HG02970 (cell line): Measurements from ENCODE around the gene FLNB.

Experiments
- ATAC-seq: cut with Tn5 transposase; IDR thresholded peaks from one replicate; pipeline ENCODE4 v1.9.1; 2021; ENCODE audit warnings: mild to moderate bottlenecking, moderate library complexity, moderate number of reproducible peaks; ENCODE audit not compliant: unreplicated experiment, low FRiP score

FLNB gene

DNA sequence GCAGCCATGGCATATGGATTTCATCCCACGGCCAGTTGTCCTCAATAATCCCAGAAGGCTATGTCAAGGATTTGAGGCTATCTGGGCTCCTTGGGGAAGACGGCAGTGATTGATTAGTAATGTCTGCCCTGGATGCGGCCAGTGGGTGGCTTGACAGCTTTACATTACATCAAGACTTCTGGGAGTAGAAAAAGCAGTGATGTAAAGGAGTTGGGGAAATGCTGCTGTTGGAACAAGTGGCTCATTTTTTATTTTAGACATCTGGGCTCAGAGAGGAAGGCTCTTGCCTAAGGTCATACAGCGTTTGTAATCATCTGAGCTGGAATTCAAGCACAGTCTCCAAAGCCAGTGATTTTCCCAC is 94.1 kb downstream of the FLNB start:
- ATAC-seq: no peak

DNA sequence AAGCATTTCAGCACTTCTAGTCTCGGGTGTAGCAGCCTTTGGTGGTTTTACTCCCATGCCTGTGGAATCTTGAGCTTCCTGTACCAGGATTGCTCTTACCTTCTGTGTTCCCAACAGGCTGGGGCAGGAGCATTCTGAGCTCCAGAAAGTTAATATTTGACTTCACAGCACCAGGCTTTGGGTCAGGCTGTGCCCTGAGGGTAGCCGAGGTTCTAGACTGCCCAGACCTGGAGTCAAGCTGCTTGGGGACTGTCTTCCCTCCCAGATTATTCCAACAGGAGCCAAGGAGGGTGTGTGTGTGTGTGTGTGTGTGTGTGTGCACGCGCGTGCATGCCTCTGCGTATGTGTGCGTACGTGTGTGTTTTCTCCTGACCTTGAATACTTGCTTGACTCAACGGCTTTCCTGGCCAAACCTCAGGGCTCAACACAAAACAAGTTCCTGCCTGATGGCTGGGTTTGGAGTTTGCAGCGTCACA is 94.8 kb downstream of the FLNB start:
- ATAC-seq: no peak

DNA sequence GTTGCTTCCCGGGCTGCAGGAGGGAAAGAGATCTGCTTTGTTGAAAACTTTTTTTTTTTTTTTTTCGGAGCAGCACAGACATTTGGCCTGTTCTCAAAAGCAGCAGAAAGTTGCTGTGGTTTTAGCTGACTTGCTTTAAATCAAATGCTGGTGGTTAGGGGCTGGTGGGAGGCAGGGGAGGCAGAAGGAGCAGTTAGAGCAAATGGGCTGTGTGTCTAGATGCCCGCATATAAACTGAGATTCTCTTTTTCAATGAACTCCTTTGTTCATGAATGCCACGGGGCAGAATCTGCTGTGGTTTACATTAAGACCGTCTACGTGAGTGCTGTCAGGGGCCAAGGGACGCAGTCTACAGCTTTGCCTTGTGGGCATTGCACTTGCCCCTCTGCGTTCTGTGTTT is 95.9 kb downstream of the FLNB start:
- no peak for ATAC-seq

DNA sequence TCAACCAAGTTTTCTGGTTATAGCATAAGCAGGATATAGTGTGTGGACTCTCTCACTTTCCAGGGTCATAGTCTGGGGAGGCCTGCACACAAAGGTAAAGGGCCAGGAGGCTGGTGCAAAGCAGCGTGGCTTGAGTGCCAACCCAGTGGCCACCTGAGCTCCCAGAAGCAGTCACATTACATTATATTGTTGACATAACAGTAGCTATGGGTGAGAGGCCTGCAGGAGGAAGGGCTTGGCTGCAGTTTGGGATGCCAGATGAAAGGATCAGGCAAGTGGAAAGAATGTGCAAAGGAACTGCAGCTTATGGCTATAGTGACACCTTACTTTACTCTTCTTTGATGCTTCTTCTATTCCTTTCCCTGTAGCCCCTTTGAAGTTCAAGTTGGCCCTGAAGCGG is 96.5 kb downstream of the FLNB start:
- no peak for ATAC-seq

DNA sequence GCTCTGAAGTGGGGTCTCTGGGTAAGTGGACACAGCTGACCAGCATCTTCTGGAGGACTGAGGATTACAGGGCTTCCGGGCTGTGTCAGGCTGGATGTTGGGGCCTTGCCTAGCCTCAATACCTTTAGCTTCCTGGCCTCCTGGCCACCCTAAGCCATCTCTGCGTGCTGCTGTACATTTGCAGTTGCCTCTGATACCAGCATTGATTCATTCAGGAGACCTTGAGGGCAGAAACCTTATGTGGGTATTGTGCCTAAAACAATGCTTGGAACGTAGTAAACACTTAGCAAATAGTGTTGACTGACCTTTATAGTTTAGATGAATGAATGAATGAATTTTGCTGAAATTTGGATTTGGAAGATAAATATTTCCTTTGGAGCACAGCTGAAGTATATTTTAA is 97.0 kb downstream of the FLNB start:
- no peak for ATAC-seq

DNA sequence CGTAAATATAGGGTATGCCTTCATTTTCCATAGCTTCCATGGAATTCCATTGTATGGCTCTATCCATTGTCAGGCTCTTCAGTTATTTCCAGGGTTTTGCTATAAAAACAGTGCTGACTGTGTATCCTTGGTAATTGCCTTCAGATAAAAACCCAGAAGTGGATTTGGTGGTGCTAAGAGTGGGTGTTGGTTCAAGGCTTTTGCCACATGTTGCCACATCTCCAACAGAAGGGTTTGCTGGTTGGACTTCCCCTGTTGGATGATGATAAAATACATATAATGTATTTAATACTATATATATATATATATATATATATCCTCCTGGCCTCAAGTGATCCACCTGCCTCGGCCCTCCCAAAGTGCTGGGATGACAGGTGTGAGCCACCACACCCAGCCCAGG is 97.8 kb downstream of the FLNB start:
- no peak for ATAC-seq

DNA sequence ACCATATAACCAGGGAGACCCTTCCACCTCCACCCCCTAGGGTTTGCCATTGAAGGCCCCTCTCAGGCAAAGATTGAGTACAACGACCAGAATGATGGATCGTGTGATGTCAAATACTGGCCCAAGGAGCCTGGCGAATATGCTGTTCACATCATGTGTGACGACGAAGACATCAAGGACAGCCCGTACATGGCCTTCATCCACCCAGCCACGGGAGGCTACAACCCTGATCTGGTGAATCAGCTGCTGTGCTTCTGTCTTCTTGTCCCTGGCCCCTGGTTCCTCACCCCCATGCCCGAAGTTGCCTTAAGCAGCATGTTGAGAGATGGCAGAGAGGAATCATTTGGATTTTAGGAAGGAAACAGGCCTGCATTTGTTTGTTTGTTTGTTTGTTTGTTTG is 98.4 kb downstream of the FLNB start:
- ATAC-seq: no peak

DNA sequence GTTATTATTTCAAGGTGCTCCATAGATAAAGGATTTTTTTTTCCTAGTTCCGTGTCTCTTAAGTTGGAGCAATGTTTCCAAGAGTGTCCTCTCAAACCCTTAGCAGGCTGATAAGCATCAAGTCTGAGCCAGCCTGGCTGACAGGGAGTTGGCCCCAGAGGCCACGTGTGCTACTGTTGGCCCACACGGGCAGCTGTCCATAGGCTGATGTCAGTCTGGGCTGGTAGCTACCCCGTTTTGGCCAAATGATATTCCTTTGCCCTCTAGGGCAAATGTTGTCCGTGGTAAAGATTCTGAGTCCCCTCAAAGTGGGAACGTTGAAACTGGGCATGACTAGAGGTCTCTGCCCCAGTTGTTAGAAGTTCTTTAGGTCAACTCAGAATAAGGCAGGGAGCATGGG is 99.4 kb downstream of the FLNB start:
- ATAC-seq: no peak

DNA sequence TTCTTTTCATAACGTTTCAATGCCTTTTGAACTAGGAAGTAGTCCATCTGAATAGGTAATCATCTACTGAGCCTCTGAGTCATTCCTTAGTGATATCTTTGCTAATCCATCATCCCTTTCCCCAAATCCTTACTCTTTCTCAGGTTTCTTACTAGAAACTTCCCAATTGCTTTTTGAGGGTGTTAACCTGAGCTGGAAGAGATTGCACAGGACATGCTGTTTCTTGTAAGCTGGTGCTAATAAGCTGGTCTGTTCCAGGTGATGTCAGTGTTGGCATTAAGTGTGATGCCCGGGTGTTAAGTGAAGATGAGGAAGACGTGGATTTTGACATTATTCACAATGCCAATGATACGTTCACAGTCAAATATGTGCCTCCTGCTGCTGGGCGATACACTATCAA is 101.5 kb downstream of the FLNB start:
- ATAC-seq: no peak

DNA sequence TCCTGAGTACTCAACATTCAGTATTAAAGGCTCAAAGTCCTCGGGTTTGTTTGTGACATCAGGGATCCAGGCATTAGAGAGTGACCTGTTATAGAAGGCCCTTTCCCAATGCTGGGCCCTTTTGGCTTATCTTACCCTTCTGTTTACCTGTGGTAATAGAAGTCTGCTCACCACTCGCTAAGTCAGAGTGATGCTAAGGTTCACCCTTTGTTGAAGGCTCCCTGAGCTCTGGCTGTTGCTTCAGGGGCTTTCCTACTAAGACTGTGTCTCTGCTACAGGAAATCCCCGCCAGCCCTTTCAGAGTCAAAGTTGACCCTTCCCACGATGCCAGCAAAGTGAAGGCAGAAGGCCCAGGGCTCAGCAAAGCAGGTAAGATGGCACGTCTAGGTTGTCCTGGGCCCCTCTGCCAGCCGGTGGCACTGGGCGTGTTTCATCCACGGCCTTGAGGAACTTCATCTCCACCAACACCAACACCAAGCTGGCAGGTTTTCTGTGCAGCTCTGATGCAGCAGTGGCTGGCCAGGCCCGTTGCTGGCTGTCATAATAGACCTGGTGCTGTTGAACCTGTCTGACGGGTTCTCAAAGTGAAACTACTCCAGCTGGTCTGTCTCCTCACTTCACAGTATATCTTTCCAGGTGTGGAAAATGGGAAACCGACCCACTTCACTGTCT is 103.4 kb downstream of the FLNB start:
- no peak for ATAC-seq

DNA sequence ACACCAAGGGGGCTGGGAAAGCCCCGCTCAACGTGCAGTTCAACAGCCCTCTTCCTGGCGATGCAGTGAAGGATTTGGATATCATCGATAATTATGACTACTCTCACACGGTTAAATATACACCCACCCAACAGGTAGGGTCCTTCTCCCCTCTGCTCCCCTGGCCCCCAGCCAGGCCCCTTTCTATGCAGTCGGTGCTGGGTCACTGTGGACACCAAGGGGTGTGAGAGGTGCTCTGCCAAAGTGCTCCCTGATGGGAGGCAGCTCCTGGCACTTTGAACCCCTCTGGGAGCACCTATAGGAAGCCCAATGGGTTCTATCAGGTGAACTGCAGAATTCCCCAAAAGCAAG is 103.9 kb downstream of the FLNB start:
- no peak for ATAC-seq

DNA sequence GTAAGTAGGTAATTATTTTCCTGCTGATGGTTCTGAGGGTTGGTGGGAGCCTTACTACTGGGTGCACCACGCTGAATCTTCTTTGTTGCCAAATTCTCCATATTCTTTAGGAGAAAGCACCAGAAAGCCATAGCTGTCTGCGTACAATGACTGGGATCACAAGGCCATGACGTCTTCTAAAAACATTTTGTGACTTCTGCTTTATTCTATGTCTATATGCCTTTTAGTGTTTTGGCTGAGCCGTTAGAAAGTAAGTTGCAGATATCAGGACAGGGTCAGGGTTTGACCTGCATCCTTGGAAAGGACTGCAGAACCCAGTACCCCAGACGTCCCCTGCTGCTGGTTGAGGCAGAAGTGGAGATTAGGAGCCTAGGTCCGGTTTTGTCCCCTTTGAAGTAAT is 107.0 kb downstream of the FLNB start:
- ATAC-seq: no peak

DNA sequence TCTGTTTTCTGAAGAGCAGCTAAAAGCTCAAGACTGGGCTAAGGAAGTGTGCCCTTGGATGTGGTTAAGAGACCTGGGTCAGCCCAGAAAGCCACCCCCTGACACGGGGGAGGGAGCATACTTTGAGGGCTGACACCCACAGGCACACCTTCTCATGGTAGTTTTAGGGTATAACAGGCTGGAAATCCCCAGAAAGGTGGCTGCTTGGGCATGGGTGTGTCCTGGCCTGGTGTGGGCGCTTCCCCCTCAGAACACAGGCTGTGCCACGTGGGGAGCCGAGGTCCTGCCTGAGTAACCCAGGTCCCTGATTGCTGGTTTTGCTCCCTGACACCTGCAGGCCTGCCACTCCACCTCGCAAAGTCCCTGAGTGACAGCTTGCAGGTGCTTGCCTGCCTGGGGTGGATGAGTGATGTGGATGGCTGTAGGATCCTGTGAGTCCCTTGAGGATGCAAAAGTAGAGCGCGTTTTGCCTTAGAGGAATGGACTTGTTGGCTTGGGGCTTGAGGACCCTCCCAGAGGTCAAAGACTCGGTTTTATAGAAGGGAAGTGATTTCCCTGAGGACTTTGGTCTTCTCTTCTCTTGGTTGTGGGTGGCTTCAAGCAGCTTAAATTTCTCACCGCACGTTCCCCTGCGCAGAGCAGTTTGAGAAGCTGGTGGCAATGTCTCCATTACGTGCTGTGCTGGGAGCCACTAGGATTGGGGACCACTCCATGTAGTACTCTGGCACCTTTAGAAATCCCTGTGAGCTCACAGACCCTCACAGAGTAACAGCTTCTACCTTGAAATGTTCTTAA is 108.1 kb downstream of the FLNB start:
- ATAC-seq: no peak

DNA sequence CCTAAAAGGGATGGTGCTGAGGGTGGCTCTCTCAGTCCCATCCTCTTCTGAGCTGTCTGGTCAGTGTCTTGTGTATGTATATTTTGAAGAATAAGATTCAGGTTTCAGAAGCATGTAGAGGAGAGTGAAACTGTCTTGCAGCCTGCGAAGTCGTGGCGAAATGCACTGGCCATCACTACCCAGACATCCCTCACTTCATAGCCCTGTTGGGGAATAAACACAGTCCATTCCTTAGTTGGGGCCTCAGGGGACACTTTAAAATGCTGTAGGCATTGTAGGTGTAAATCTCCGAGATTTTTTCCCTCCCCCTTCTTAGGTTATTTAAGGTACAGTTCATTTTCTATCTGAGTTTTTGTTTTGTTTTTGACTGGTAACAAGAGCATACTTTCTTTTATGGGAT is 108.8 kb downstream of the FLNB start:
- ATAC-seq: no peak

DNA sequence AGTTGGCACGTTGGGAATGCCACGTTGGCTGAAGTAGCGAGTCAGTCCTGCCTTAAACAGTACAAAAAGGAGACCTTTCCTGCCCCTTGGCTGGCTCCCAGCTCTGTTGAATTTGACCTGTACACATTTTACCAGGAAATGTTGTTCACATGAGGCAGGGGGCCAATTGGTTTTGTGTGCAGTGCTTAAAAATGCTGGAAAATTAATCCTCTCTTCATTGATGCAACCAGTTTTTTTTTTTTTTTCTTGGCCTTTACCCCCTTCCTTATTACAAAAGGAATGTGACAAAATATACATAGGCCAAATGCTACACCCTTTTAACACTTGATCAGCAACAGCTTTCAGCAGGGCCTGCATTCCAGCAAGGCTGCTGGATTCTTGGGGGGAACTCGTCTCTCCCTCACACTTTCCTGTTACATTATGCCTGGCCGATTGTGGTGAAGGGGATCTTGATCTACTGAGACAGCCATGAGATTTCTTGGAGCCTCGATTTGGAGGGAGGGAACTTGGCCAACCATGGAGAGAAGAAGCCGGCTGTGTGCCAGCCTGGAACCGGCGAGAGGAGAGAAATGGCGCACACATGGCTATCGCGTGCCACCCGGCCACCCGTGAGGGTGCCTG is 109.4 kb downstream of the FLNB start:
- ATAC-seq: no peak

DNA sequence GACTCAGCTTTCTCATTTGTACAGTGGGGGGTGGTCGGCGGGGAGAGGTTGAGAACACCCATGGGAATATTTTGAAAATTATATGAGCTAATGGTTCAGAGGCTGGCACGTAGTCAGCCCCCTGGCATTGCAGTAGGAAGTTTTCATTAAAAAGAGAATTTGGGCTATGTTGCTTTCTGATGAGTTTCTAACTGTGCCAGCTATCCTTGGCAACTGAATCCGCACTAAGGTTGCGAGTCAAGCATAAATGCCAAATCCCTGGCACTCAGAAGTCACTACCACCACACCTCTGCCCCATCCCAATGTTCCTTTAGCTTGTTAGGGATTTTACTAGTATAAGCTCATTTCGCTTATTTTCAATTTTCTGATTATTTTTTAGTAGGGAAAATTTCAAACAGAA is 111.0 kb downstream of the FLNB start:
- no peak for ATAC-seq

DNA sequence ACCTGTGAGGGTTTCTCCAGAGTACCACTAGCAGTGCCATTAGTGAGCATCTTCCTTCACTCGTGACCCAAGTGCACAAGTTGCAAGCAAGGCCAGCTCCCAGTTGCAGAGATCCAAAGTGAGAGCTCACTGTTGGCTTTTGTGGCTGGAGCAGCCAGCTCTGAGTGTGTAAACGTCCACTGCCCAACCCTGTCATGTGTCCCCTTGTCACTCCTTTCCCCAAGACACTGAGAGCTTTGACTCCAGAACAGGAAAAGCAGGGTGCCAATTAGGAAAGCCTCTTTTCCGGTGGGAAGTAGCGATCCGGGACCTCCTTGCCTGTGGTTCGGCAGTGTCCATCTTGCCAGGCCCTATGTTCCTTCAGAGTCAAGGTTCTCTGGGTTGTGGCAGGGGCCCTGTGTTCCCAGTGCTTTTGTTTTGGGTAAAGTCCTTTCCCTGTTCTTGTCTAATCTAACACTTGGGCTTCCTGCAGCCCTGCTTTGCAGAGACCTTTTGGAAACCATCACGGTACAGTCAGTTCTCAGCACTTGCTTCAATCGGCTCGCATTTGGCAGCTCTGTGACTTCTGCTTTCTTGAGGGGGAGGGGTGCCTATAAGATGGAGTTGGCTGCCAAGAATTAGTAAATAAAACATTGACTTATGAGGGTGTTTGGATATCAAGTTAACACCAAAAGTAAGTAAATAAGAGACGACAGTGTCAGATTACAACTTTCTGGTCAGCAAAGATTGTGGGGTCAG is 112.0 kb downstream of the FLNB start:
- no peak for ATAC-seq

DNA sequence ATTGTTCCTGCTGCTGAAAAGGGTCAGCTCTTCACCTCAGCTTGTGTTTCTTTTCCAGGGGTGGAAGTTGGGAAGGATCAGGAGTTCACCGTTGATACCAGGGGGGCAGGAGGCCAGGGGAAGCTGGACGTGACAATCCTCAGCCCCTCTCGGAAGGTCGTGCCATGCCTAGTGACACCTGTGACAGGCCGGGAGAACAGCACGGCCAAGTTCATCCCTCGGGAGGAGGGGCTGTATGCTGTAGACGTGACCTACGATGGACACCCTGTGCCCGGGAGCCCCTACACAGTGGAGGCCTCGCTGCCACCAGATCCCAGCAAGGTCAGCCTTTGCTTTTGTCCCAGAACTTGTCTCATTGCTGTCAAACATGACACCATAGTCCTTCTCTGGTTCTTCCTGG is 113.0 kb downstream of the FLNB start:
- no peak for ATAC-seq

DNA sequence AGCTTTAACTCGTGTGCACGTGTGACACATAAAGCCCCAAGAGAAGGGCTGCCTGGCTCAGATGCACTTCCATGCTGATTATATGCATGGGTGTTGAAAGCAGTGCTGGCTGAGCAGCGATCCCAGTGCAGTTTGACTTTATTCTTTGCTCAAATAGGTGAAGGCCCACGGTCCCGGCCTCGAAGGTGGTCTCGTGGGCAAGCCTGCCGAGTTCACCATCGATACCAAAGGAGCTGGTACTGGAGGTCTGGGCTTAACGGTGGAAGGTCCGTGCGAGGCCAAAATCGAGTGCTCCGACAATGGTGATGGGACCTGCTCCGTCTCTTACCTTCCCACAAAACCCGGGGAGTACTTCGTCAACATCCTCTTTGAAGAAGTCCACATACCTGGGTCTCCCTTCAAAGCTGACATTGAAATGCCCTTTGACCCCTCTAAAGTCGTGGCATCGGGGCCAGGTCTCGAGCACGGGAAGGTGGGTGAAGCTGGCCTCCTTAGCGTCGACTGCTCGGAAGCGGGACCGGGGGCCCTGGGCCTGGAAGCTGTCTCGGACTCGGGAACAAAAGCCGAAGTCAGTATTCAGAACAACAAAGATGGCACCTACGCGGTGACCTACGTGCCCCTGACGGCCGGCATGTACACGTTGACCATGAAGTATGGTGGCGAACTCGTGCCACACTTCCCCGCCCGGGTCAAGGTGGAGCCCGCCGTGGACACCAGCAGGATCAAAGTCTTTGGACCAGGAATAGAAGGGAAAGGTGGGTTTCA is 114.9 kb downstream of the FLNB start:
- ATAC-seq: no peak

DNA sequence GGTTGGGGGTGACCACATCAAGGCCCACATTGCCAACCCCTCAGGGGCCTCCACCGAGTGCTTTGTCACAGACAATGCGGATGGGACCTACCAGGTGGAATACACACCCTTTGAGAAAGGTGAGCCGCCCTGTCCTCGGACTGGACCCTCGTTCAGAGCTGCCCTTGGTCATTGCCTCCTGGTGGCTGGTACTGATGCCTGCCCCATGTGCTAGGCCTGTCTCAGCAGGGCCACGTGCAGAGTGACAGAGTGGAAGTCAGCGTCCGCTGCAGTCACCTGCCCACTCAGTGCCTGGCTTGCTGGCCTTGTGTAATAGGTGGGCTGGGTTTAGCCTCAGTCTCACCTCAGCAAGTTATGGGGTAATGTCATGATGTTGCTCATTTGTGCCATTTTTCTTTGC is 116.2 kb downstream of the FLNB start:
- ATAC-seq: no peak
